ENCODE data around the gene GRK5. TPM values are rescaled to one million over a fixed set of nuclear protein-coding genes. Genes with fewer than 3 reads are reported as not detected.
A peak's percentile ranks its signal among the peaks of the same experiment; 100 is the strongest.
"Not testable (repeated sequence)": the region's sequence is repeated elsewhere in the genome, so short reads cannot be mapped to it uniquely, and the experiment has no call there.

The GRK5 gene
- total RNA-seq, 4 donors from 2014 or later: 43.5 to 61.7 (median 48.9) TPM

- Histone ChIP-seq H3K4me3 (no peak overlapping the region), H3K4me1 (peaks cover 0 to 88% (median 40%) of the 10 kb centered on the region in 4 donors), H3K27me3 (no peaks in the 10 kb centered on the region), H3K9me3 (no peaks in the 10 kb centered on the region), H3K27ac (peak overlapping the region in 3 of 4 donors; percentile 74 to 81 (median 76)), H3K36me3 (no peaks in the 10 kb centered on the region)
- no peak for DNase-seq (ENCODE audit: low spot score in 2 of 2)
- WGBS, 2 donors: 55 to 68% methylated on average over 9 of the region's 9 CpGs
- no peak for TF ChIP-seq CTCF (IDR thresholded peaks at IDR 0.05)
- no peak for TF ChIP-seq POLR2A (IDR thresholded peaks at IDR 0.05)
- no peak for TF ChIP-seq EP300 (IDR thresholded peaks at IDR 0.05)
Observed at GRCh38 chr10:119272736-119273135, 65.4 kb downstream of the GRK5 start.

GRCh38 chr10:119273413-119273812, 66.0 kb downstream of the GRK5 start:
- peak overlapping the region in 2 of 4 donors; percentile 74 to 81 for H3K27ac ChIP-seq
- DNase-seq (ENCODE audit: low spot score in 2 of 2): no peak
- 96% methylated on average over 8 of the region's 8 CpGs for whole genome bisulfite sequencing, 2 donors

GRCh38 chr10:119274519-119275045, 67.2 kb downstream of the GRK5 start:
- WGBS, 2 donors: 93 to 97% methylated on average over 4 of the region's 4 CpGs
- no peak for DNase-seq (ENCODE audit: low spot score in 2 of 2)
- no peaks in the 10 kb centered on the region for H3K36me3 ChIP-seq
- TF ChIP-seq EP300 (IDR thresholded peaks at IDR 0.05): no peak
- TF ChIP-seq POLR2A (IDR thresholded peaks at IDR 0.05): no peak
- no peak for TF ChIP-seq CTCF (IDR thresholded peaks at IDR 0.05)
- H3K9me3 ChIP-seq: no peaks in the 10 kb centered on the region
- no peak overlapping the region for H3K4me3 ChIP-seq
- peaks cover 0 to 96% (median 37%) of the 10 kb centered on the region in 4 donors for H3K4me1 ChIP-seq
- no peaks in the 10 kb centered on the region for H3K27me3 ChIP-seq
- peak overlapping the region in 2 of 4 donors; percentile 70 to 81 for H3K27ac ChIP-seq

More at GRCh38 chr10:119273413-119273812, 66.0 kb downstream of the GRK5 start:
- H3K36me3 ChIP-seq: no peaks in the 10 kb centered on the region
- no peak overlapping the region for H3K4me3 ChIP-seq
- TF ChIP-seq CTCF (IDR thresholded peaks at IDR 0.05) (no peak), POLR2A (IDR thresholded peaks at IDR 0.05) (no peak), EP300 (IDR thresholded peaks at IDR 0.05) (no peak)
- no peaks in the 10 kb centered on the region for H3K9me3 ChIP-seq
- peaks cover 0 to 89% (median 40%) of the 10 kb centered on the region in 4 donors for H3K4me1 ChIP-seq
- no peaks in the 10 kb centered on the region for H3K27me3 ChIP-seq

GRCh38 chr10:119275085-119275484, 67.7 kb downstream of the GRK5 start:
- TF ChIP-seq EP300 (IDR thresholded peaks at IDR 0.05): no peak
- no peak for TF ChIP-seq POLR2A (IDR thresholded peaks at IDR 0.05)
- TF ChIP-seq CTCF (IDR thresholded peaks at IDR 0.05): no peak
- H3K36me3 ChIP-seq: no peaks in the 10 kb centered on the region
- 62 to 71% methylated on average over 4 to 5 of the region's 5 CpGs for WGBS, 2 donors
- no peak for DNase-seq (ENCODE audit: low spot score in 2 of 2)
- H3K4me3 ChIP-seq: no peak overlapping the region
- peak overlapping the region in 2 of 4 donors; percentile 70 to 81 for H3K27ac ChIP-seq
- peaks cover 0 to 95% (median 35%) of the 10 kb centered on the region in 4 donors for H3K4me1 ChIP-seq
- no peaks in the 10 kb centered on the region for H3K9me3 ChIP-seq
- H3K27me3 ChIP-seq: no peaks in the 10 kb centered on the region

GRCh38 chr10:119276194-119276593, 68.8 kb downstream of the GRK5 start:
- not testable (repeated sequence) for H3K4me3 ChIP-seq; DNase-seq (ENCODE audit: low spot score in 2 of 2); H3K27me3 ChIP-seq; H3K9me3 ChIP-seq; H3K36me3 ChIP-seq
- WGBS, 2 donors: 87 to 92% methylated on average over 3 to 4 of the region's 4 CpGs
- peak overlapping the region in 2 of 4 donors; percentile 70 to 81 for H3K27ac ChIP-seq
- peaks cover 0 to 95% (median 28%) of the 10 kb centered on the region in 4 donors for H3K4me1 ChIP-seq

Data from tibial nerve (tissue), 4 donors.